Dendritic cell treated with granulocyte-macrophage colony-stimulating factor and Interleukin-4, amounts not matched to agents 40 ng/mL and 50 ng/mL, for 4 days (primary cell): ENCODE results near the gene NOXO1.

Experiments used
- H3K27ac Mint-ChIP-seq: one replicate; pipeline ENCODE4 v1.8.0; 2022; ENCODE audit warnings: mild to moderate bottlenecking, mixed read lengths
- H3K27me3 Mint-ChIP-seq: one replicate; pipeline ENCODE4 v1.8.0; 2022; ENCODE audit warnings: mild to moderate bottlenecking, mixed read lengths
- H3K36me3 Mint-ChIP-seq: one replicate; pipeline ENCODE4 v1.8.0; 2022; ENCODE audit warnings: low read depth, mixed read lengths
- H3K4me1 Mint-ChIP-seq: one replicate; pipeline ENCODE4 v1.8.0; 2022; ENCODE audit warnings: low read depth, mixed read lengths
- H3K4me3 Mint-ChIP-seq: one replicate; pipeline ENCODE4 v1.8.0; 2022; ENCODE audit warnings: mild to moderate bottlenecking, moderate library complexity, mixed read lengths
- H3K9me3 Mint-ChIP-seq: one replicate; pipeline ENCODE4 v1.8.0; 2022; ENCODE audit warnings: mixed read lengths
- intact Hi-C: fragments of 100-400 bp; cut with micrococcal nuclease; formaldehyde crosslinking; loops from one replicate; pipeline ENCODE4 v1.15.0; 2022

The NOXO1 gene

DNA sequence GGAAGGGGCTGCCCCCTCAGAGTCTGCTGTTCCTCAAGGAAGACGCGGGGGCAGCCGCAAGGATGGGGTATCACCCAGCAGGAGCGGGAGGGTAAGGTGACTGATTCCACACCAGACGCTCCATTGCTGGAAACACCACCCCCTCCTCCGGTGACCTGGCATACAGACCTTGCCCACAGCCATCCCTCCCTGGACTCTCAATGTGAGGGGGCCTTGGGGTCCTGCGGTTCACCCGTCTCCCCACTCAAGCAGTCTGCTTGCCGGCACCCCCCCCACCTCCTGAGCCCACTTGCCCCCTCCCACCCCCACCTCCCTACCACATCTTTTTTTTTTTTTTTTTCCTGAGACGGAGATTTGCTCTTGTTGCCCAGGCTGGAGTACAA lies 50.9 kb downstream of the NOXO1 start:
- no peak overlapping the region for H3K4me3 Mint-ChIP-seq
- H3K27me3 Mint-ChIP-seq: peaks cover 9% of the 10 kb centered on the region
- H3K4me1 Mint-ChIP-seq: peaks cover 5% of the 10 kb centered on the region
- intact Hi-C loops: no loop called here
- H3K36me3 Mint-ChIP-seq: no peaks in the 10 kb centered on the region
- H3K9me3 Mint-ChIP-seq: no peaks in the 10 kb centered on the region
- peak overlapping the region; percentile 76 for H3K27ac Mint-ChIP-seq

GRCh38 chr16:1929578-1930337 lies 51.5 kb downstream of the NOXO1 start:
- intact Hi-C loops: loop anchor here (1.0 to 5.0 kb wide), 2 partner anchors 65 to 157 kb away; partner anchors contain the start of genes EME2, MRPS34 and NME3
- H3K4me3 Mint-ChIP-seq: peak overlapping the region; percentile 76

DNA sequence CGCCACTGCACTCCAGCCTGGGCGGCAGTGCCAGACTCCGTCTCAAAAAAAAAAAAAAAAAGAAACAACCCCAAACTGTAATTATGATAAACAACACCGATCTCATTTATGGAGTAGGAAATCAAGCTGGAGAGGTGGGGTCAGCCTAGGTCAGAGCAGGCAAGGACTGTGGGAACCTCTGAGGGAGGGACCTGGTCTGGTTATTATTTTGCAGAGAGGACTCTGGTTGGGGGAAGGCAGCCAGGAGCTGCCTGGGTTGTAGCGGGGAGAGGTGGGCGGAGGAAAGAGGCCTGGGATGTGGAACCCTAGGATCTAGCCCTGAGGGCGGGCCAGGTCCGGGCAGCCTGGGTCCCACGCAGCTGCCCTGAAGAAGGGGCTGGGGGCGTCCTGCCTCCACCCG lies 52.2 kb downstream of the NOXO1 start:
- no peaks in the 10 kb centered on the region for H3K9me3 Mint-ChIP-seq
- H3K36me3 Mint-ChIP-seq: no peaks in the 10 kb centered on the region
- H3K4me3 Mint-ChIP-seq: peak overlapping the region; percentile 76
- H3K4me1 Mint-ChIP-seq: peaks cover 5% of the 10 kb centered on the region
- peak overlapping the region; percentile 76 for H3K27ac Mint-ChIP-seq
- peaks cover 18% of the 10 kb centered on the region for H3K27me3 Mint-ChIP-seq
- intact Hi-C loops: loop anchor here (1.0 to 5.0 kb wide), 2 partner anchors 65 to 157 kb away; partner anchors contain the start of genes EME2, MRPS34 and NME3

More at GRCh38 chr16:1929578-1930337, 51.5 kb downstream of the NOXO1 start:
- H3K4me1 Mint-ChIP-seq: peaks cover 5% of the 10 kb centered on the region
- H3K36me3 Mint-ChIP-seq: no peaks in the 10 kb centered on the region
- peaks cover 12% of the 10 kb centered on the region for H3K27me3 Mint-ChIP-seq
- H3K27ac Mint-ChIP-seq: peak overlapping the region; percentile 76
- no peaks in the 10 kb centered on the region for H3K9me3 Mint-ChIP-seq
